GM08714 (cell line): ENCODE results near the gene FHL3.

Experiments used
- H3K4me3 ChIP-seq: fragments of 200-500 bp; sonication (Bioruptor generic); 2 replicates; pipeline ENCODE4 v1.5.1; 2014; ENCODE audit warnings: mild to moderate bottlenecking, low read length, inconsistent platforms
- ZNF274 ChIP-seq: IDR thresholded peaks from 2 replicates; pipeline ENCODE4 v1.6.1; 2012; ENCODE audit warnings: mild to moderate bottlenecking, low read depth, low read length

The FHL3 gene

GRCh38 chr1:37952738-37953137 lies 52.6 kb downstream of the FHL3 start:
- H3K4me3 ChIP-seq = no peak overlapping the region
- TF ChIP-seq ZNF274 = no peak

GRCh38 chr1:37951783-37952624 lies 53.3 kb downstream of the FHL3 start:
- H3K4me3 ChIP-seq = no peak overlapping the region
- no peak for TF ChIP-seq ZNF274

- H3K4me3 ChIP-seq = no peak overlapping the region
These were observed 54.1 kb downstream of the FHL3 start for GRCh38 chr1:37951041-37951782.

GRCh38 chr1:37949524-37950152 lies 55.7 kb downstream of the FHL3 start:
- TF ChIP-seq ZNF274 = no peak
- H3K4me3 ChIP-seq = no peak overlapping the region

More at GRCh38 chr1:37951041-37951782, 54.1 kb downstream of the FHL3 start:
- no peak for TF ChIP-seq ZNF274

GRCh38 chr1:37948841-37949240 lies 56.5 kb downstream of the FHL3 start:
- no peak for TF ChIP-seq ZNF274
- no peak overlapping the region for H3K4me3 ChIP-seq

- H3K4me3 ChIP-seq = no peak overlapping the region
- no peak for TF ChIP-seq ZNF274
These were observed 57.1 kb downstream of the FHL3 start for GRCh38 chr1:37948166-37948565.

GRCh38 chr1:37947364-37947763 lies 58.0 kb downstream of the FHL3 start:
- no peak for TF ChIP-seq ZNF274

More at GRCh38 chr1:37947364-37947763, 58.0 kb downstream of the FHL3 start:
- no peak overlapping the region; the same call in 1 of the 2 replicates for H3K4me3 ChIP-seq
